ENCODE measurements around the gene SLC25A38. TPM values are rescaled to one million over a fixed set of nuclear protein-coding genes. Genes with fewer than 3 reads are reported as not detected.

SLC25A38 gene
- polyA plus RNA-seq, 1 donor (not counting 4 experiments of a cell fraction or from before 2014, with no cell fraction given): 40.2 TPM

DNA sequence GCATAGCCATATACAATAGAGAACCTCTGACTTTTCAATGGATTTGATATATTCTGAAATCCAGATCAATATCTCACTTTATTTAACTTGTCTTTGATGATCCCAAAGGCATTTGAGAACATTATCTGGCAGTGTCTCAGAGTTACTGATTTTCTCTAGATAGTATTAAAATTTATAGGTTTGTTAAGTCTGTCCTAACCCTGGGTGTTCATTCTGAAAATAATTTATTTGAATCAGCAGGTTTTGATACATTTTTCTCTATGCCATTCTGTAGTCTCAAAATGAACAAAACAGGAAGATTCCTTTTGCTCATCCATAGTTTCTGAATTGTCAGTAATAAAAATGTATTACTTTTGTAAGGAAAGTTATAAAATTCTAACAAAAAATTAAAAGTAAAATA, 39.4 kb upstream of the SLC25A38 start:
- no peak for FAIRE-seq
- no peaks in the 10 kb centered on the region for H3K27me3 ChIP-seq (ENCODE audit: control insufficient read depth, extremely low read depth, insufficient read depth, low read length)
- H4K20me1 ChIP-seq (ENCODE audit: control insufficient read depth, extremely low read depth, insufficient read depth, low read length): no peaks in the 10 kb centered on the region
- H3K79me2 ChIP-seq (ENCODE audit: control insufficient read depth, insufficient read depth, low read length): no peaks in the 10 kb centered on the region
- no peak overlapping the region for H3K4me3 ChIP-seq (ENCODE audit: control insufficient read depth in 2 of 3, extremely low read depth in 1 of 3, insufficient read depth in 2 of 3, low read depth in 1 of 3, low read length in 3 of 3)
- no peak overlapping the region for H3K9ac ChIP-seq (ENCODE audit: control insufficient read depth, extremely low read depth, insufficient read depth, low read length)
- no peaks in the 10 kb centered on the region for H3K9me3 ChIP-seq (ENCODE audit: control insufficient read depth, low read depth, low read length)
- no peaks in the 10 kb centered on the region for H3K9me1 ChIP-seq (ENCODE audit: control insufficient read depth, extremely low read depth, insufficient read depth, low read length)
- dilution Hi-C loops (cut with MboI; ENCODE audit: extremely low pct_ligation_motif_present, low sequenced_read_pairs): no loop called here
- peaks cover 20% of the 10 kb centered on the region for H3K4me1 ChIP-seq (ENCODE audit: control insufficient read depth, extremely low read depth, insufficient read depth, low read length)
- H2AFZ ChIP-seq (ENCODE audit: control insufficient read depth, low read length): no peak overlapping the region
- no peak overlapping the region for H3K27ac ChIP-seq (ENCODE audit: control insufficient read depth, insufficient read depth, low read length)
- DNase-seq (ENCODE audit: low read depth, low spot score): no peak
- TF ChIP-seq, protein P1, sequence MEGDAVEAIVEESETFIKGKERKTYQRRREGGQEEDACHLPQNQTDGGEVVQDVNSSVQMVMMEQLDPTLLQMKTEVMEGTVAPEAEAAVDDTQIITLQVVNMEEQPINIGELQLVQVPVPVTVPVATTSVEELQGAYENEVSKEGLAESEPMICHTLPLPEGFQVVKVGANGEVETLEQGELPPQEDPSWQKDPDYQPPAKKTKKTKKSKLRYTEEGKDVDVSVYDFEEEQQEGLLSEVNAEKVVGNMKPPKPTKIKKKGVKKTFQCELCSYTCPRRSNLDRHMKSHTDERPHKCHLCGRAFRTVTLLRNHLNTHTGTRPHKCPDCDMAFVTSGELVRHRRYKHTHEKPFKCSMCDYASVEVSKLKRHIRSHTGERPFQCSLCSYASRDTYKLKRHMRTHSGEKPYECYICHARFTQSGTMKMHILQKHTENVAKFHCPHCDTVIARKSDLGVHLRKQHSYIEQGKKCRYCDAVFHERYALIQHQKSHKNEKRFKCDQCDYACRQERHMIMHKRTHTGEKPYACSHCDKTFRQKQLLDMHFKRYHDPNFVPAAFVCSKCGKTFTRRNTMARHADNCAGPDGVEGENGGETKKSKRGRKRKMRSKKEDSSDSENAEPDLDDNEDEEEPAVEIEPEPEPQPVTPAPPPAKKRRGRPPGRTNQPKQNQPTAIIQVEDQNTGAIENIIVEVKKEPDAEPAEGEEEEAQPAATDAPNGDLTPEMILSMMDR (optimal IDR thresholded peaks at IDR 0.05 in 1 of 3, IDR thresholded peaks at IDR 0.05 in 1 of 3, conservative IDR thresholded peaks at IDR 0.05 in 1 of 3; ENCODE audit: extremely low read depth in 1 of 3, insufficient read depth in 2 of 3, low read length in 3 of 3): no peak
- no peak for TF ChIP-seq EZH2 (IDR thresholded peaks at IDR 0.05; ENCODE audit: low read length)
- H3K4me2 ChIP-seq (ENCODE audit: control insufficient read depth, extremely low read depth, insufficient read depth, low read depth, low read length): peak overlapping the region; percentile 41
- no peaks in the 10 kb centered on the region for H3K36me3 ChIP-seq (ENCODE audit: control insufficient read depth in 2 of 2, extremely low read depth in 1 of 2, insufficient read depth in 2 of 2, low read length in 2 of 2)

DNA sequence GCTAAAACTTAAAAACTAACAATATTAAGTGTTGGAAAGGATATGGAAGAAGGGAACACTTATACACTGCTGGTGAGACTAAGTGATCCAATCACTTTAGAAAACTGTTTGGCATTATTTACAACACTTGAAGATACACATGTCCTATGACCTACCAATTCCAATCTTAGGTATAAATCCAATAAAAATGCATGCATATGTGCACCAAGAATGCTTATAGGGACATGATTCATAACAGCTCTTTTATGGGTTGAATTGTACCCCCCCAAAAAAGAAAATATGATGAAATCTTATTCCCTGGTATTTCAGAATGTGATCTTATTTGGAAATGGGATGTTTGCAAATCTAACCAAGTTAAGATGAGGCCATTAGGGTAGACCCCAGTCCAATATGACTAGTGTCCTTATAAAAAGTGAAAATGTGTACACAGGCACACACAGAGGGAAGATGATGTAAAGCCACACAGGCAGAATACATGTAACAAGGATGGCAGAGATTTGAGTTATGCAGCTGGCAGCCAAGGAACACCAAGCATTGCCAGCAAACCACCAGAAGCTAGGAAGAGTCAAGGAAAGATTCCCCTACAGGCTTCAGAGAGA, 38.3 kb upstream of the SLC25A38 start:
- TF ChIP-seq, protein P1 (optimal IDR thresholded peaks at IDR 0.05 in 1 of 3, IDR thresholded peaks at IDR 0.05 in 1 of 3, conservative IDR thresholded peaks at IDR 0.05 in 1 of 3; ENCODE audit: extremely low read depth in 1 of 3, insufficient read depth in 2 of 3, low read length in 3 of 3): no peak
- no peak for TF ChIP-seq EZH2 (IDR thresholded peaks at IDR 0.05; ENCODE audit: low read length)
- H3K4me1 ChIP-seq (ENCODE audit: control insufficient read depth, extremely low read depth, insufficient read depth, low read length): peaks cover 20% of the 10 kb centered on the region
- no peak overlapping the region for H3K27ac ChIP-seq (ENCODE audit: control insufficient read depth, insufficient read depth, low read length)
- no peak overlapping the region for H2AFZ ChIP-seq (ENCODE audit: control insufficient read depth, low read length)
- dilution Hi-C loops (cut with MboI; ENCODE audit: extremely low pct_ligation_motif_present, low sequenced_read_pairs): no loop called here
- H3K9me3 ChIP-seq (ENCODE audit: control insufficient read depth, low read depth, low read length): no peaks in the 10 kb centered on the region
- no peak overlapping the region for H3K4me3 ChIP-seq (ENCODE audit: control insufficient read depth in 2 of 3, extremely low read depth in 1 of 3, insufficient read depth in 2 of 3, low read depth in 1 of 3, low read length in 3 of 3)
- no peak for FAIRE-seq
- H3K36me3 ChIP-seq (ENCODE audit: control insufficient read depth in 2 of 2, extremely low read depth in 1 of 2, insufficient read depth in 2 of 2, low read length in 2 of 2): no peaks in the 10 kb centered on the region
- no peaks in the 10 kb centered on the region for H3K79me2 ChIP-seq (ENCODE audit: control insufficient read depth, insufficient read depth, low read length)
- DNase-seq (ENCODE audit: low read depth, low spot score): no peak
- H3K27me3 ChIP-seq (ENCODE audit: control insufficient read depth, extremely low read depth, insufficient read depth, low read length): no peaks in the 10 kb centered on the region
- no peaks in the 10 kb centered on the region for H3K9me1 ChIP-seq (ENCODE audit: control insufficient read depth, extremely low read depth, insufficient read depth, low read length)
- no peaks in the 10 kb centered on the region for H4K20me1 ChIP-seq (ENCODE audit: control insufficient read depth, extremely low read depth, insufficient read depth, low read length)
- no peak overlapping the region for H3K9ac ChIP-seq (ENCODE audit: control insufficient read depth, extremely low read depth, insufficient read depth, low read length)
- no peak overlapping the region for H3K4me2 ChIP-seq (ENCODE audit: control insufficient read depth, extremely low read depth, insufficient read depth, low read depth, low read length)
